Measurements from ENCODE around the gene LGR6. TPM values are rescaled to one million over a fixed set of nuclear protein-coding genes. Genes with fewer than 3 reads are reported as not detected.
"Not testable (repeated sequence)": the region's sequence is repeated elsewhere in the genome, so short reads cannot be mapped to it uniquely, and the experiment has no call there.

LGR6 gene
- total RNA-seq, 1 experiment from 2014 or later = 0.23 TPM

DNA sequence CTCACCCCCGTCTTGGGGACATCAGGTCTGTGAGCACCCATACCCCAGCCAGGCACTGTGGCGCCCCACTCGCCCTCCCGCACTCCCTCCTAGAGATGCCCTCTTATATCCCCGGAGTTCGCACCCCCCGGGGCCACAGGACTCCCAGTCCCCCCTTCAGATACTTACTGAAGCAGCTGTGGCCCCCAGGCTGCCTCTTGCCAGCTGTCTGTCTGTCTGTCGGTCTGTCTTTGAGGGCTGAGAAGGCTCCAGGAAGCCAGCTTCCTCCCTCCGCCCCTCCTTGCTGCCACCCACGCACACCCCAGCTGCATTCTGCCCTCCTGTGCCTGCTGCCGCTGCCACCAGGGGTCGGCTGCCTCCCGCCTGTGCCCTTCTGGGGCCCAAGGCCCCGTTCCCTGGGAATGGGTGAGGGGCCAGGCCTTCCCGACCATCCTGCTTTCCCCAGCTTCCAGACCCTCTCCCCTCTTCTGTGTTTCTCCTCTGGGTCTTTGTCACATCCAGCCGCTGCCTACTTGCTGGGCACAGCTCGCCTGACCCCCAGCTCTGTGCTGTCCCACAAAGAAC lies 33.1 kb upstream of the LGR6 start, which contains the start of gene PTPN7:
PTPN7 (minus strand) TSS at position 226 of the 564 bp plus-strand sequence. CDS start 1,200 bp downstream, outside the sequence.
- DNase-seq (ENCODE audit: low read depth) = peak; percentile 55

DNA sequence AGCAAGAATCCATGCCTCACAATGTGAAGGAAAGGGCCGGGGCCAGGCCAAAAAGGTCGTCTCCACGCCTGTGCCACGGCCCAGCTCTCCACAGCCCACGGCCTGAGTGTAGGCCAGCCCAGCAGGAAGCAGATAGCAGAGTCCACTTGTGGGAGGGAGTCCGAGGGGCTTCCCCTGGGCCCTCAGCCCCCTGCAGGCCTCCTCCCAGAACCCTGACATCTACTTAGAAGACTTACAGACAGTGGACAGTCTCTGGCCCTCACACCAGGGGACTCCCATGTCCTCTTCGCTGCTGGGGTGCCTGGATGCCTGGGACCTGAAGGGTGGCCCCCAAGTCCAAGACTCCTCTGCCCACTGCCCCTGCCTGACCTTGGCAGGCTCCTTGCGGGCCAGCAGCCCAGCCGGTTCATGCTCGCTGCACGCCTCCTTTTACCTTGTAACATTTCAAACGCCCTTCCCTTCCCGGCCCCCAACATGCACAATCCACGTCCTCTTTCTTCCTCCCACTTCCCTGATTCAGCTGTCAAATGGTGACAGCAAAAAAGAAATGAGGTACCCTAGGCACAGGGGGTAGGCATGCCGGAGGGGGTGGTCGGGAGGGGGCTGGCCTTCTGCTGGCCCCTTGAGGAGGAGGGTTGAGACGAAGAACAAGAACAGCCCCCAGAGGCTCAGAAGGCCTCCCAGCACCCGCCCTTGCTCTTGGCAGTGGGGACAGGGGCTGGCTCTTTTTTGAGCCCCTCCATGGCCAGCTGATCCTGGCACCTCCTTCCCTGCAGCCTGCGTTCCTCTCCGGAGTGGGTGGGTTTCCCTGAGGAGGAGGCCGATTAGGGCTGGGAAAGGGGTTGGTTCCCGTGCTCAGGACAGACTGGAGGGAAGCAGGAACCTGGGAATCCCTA lies 32.2 kb upstream of the LGR6 start:
- no peak for DNase-seq (ENCODE audit: low read depth)

DNA sequence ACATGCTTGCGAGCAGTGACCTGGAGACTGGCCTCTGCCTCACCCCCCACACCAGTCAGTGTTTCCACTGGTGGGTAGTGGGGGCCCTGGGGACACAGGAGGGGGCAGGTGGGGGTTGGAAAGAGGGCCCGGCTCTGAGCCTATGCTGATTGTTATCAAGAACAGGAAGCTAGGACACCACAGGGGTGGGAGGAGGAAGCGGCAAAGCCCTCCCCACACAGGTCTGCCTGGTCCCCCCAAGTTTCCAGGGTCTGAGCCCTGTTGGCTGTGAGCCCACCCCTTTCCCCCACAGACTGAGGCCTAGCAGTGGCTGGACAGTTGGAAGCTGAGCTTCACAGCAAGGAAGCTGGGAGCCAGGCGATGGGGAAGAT lies 31.6 kb upstream of the LGR6 start:
- DNase-seq (ENCODE audit: low read depth) = no peak

DNA sequence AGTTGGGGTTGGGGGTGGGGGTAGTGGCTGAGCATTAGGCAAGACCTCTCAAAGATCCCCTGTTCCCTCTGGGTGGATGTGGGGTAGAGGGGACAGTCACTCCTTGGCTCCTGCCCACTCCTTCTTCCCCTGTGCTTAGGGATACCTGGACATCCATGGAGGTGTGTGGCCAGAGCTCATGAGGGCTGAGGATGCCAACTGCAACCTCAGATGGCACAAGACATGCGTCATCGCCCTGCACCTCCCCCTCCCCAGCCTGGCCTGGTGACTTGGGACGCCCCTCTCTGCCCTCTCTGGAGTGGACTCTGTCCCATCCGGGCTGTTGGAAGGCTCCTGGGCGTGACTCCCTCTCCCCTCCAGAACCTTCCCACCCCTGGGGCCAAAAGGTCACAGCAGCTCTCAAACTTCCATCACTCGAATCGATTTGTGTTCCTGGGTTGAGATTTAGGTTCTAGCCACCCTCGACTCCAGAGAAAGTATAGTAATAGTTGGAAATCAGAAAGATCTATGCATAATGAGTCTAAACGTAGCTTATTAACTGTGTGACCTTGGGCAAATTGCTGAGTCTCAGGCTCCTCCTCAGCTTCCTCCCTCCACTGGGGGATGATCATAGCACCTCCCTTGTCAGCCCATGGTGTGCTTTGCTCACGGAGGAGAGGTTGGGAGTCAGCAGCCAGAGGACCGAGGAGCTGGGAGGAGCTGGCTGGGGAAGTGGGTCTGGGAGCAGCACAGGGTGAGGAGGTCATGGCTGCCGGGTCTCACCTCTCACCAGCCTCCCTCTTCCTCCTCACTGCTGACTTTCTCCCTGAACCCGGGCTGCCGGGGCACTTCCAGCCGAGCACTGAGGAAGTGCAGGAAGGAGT lies 30.9 kb upstream of the LGR6 start:
- DNase-seq (ENCODE audit: low read depth) = no peak

DNA sequence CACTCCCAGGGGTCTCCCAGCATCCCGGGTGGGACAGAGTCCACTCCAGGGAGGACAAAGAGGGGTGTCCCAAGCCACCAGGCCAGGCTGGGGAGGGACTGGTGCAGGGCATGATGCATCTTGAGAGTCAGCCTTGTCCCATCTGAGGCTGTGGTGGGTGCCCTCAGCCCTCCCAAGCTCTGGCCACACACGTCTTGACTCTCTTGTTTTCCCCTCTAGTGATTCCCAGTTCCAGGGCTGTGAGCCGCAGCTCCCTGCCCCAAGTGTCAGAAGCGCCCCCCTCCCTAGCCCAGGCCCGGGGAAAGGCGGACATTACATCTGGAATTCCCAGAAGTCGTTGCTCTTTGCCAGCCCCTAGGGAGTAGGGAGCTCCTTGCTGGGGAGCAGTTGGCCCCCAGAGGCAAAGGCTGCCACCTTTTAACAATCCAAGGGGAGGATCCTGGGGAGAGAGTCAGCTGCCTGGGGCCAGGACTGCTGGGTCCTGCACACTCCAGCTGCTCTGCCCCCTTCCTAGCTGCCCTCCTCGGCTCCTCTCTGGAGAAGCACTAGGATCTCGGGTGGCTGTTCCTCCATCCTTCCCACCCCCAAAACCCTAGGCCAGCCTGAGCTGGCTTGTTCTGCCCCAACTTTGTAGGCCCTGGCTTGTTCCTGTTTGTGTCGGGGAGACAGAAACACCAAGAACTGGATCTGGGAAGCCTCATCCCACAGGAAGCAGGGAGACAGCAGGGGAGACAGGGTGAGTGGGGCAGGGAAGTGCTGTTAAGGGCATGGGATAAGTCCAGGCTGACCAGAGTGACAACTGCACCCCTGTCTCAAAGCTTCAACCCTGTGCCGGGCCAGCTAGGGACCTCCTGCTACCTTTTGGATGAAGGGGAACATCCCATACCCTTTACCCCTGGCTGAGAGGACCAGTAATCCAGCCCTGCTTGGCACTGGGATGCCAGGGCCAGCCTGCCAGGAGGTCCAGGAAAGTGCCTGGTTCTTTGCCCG lies 30.0 kb upstream of the LGR6 start:
- no peak for DNase-seq (ENCODE audit: low read depth)

DNA sequence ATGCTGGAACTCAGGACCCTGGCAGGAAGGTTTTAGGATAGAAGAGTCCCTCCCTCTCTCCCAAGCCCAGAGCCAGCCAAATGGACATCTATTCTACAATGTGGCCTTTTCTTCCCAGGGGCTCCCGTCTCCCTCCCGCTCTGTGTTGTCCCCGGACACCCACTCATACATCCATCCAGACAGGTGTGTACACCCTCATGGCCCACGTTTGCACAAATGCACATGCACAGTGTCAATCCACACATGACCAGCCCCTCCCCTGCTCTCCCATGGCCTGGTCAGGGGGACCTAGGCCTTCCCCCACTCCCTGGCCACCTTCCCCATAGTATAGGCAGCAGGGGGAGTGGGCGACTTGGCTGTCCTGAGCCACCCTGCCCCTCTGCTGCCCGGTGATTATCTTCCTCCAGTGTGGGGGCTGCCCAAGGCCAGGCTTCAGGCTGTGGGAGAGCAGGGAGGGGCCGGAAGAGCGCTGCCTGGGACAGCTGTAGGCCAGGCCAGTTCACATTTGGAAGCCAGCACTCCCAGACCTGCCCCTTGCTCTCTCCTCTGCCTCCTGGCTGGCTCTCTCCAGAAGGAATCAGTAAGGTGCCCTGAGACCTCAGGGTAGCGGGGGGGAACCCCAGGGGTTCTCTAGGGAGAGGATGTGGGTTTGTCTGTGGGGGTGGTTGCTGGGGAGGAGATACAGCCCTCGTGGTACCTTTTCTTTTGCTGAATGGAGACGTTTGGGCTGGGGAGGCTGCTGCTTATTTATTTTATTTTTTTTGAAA lies 29.1 kb upstream of the LGR6 start:
- DNase-seq (ENCODE audit: low read depth) = no peak

DNA sequence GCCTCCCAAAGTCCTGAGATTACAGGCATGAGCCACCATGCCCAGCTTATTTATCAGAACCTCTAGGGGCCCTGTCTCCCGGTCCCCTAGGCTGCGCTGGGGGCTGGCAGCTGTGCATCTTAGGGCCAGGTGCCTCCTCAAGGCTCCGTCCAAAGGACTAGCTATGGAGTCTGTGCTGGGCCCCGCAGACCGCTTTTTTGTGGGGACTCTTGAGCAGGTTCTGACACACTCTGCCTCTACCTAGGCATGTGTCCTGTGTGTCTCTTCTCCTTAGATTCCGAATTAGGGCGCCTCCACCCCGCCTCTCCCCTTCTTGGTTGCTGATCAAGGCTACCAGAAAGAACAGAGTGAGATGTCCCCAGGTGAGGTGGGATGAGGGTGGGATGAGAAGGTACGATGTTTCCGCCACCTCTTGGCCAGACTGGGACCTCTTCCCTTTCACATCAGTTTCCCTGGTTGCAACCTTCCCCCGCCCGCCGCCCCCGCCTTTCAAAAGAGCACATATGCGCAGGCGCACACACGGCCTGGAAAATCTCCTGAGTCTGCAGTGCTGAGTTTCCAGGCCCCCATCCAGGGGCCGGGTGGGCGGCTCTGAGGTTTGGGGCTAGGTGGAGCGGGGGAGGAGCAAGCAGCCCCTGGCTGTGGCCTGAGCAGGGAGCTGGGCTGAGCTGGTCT lies 28.2 kb upstream of the LGR6 start:
- no peak for DNase-seq (ENCODE audit: low read depth)

DNA sequence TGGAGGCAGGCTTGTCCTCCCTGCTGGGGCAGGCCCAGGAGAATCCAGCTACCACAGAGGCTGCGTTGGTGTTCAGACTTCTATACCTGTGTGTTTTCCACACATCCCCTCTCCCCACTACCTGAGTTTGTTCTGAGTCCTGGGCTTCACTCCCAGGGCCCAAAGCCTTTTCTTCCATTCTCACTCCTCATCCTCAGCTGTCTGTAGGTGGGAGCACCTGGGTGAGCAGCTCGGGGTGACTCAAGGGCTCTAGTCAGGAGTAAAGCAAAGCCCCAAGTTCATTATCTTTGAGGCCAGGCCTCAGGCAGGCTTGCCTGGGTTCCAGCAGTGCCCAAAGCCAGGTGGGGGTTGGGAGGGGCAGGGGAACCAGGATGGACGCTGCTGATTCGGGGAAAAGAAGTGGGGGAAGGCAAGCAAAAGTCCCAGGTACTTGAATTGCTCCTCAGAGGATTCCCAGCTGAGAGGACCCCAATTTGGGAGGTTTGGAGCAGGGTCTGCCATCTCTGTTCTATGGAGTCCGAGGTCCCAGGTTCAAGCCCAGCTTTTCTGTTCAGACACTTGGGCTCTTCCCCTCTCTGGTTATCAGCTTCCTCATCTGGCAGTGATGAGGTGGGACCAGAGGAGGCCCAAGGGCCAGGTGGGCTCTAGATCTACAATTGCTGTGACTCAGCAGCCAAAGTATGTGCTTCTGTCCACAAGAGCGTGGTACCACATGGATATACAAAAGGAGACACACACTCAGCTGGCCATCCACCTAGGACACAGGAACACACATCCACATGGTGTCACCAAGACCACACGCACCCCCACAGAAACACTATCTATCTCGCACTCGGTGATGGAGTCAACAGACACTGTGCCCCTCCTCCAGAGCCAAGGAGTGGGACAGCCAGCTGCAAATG lies 27.4 kb upstream of the LGR6 start:
- no peak for DNase-seq (ENCODE audit: low read depth)

DNA sequence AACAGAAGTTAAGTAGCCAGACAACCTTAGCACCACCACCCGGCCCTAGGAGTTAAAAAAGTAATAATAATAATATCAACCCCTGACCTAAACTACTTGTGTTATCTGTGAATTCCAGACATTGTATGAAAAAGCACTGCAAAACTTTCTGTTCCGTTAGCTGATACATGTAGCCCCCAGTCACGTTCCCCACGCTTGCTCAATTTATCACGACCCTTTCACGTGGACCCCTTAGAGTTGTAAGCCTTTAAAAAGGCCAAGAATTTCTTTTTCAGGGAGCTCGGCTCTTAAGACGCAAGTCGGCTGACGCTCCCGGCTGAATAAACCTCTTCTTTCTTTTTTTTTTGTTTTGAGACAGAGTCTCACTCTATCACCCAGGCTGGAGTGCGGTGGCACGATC lies 26.5 kb upstream of the LGR6 start:
- DNase-seq (ENCODE audit: low read depth) = not testable (repeated sequence)

DNA sequence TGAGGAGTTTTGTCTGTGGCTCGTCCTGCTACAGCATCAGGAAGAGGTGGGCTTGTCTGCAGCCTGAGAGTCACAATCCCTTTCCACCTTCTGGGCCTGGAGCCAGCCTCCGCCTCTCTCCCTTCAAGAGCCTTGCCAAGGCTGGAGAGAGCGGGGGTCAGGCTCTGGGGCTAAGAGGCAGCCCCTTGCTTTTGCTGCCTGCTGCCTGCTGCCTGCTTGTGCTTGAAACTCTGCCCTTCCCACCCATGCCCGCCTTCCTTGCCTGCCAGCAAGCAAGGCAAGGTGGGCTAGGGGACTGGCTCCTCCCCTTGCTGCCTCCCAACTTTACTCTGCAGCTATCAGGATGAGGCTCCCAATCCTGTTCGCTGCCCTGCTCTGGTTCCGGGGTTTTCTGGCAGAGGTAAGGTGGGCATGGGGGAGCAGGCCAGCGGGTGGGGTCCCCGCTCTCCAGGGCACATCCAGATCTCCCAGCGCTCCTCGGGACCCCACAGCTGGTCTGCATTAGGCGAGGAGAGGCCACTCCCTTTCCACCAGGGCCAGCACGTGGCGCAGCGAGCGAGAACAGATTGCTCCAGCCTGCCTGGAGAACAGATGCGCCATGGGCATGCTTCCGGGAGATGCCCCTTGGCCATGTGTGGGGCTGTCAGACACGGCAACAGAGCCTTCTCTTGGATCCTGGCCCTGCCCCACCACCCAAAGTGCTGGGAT lies 25.7 kb upstream of the LGR6 start:
- DNase-seq (ENCODE audit: low read depth) = no peak

DNA sequence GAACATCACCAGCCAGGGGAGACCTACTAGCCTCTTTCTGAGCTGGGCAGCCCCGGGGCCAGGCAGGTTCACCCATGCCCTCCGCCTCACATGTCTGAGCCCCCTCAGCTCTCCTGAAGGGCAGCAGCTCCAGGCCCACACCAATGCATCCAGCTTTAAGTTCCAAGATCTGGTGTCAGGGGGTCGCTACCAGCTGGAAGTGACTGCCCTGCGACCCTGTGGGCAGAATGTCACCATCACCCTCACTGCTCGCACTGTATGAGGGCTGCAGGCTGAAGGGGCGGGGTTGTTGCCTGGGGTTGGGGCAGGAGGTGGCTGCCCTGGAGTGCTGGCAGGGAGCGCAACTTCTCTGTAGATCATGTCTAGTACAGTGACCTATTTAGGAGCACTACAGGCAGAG lies 24.7 kb upstream of the LGR6 start:
- no peak for DNase-seq (ENCODE audit: low read depth)

DNA sequence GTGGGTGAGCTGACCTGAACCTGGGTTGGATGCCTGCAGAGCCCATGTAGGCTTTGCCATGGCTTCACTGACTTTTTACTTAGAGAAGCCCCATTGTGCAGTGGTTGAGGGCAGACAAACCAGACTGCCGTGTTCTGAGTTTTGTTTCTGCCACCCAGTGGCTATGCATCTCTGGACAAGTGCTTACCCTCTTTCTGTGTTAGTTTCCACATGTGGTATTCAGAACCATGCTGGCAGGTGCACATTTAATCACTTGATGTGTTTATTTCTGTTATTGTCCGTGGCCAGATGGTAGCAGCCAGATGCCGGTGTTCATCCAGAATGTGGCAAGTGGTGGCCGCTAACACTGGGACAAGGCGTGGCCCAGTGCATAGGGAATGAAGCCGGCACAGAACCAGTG lies 22.9 kb upstream of the LGR6 start:
- no peak for DNase-seq (ENCODE audit: low read depth)

DNA sequence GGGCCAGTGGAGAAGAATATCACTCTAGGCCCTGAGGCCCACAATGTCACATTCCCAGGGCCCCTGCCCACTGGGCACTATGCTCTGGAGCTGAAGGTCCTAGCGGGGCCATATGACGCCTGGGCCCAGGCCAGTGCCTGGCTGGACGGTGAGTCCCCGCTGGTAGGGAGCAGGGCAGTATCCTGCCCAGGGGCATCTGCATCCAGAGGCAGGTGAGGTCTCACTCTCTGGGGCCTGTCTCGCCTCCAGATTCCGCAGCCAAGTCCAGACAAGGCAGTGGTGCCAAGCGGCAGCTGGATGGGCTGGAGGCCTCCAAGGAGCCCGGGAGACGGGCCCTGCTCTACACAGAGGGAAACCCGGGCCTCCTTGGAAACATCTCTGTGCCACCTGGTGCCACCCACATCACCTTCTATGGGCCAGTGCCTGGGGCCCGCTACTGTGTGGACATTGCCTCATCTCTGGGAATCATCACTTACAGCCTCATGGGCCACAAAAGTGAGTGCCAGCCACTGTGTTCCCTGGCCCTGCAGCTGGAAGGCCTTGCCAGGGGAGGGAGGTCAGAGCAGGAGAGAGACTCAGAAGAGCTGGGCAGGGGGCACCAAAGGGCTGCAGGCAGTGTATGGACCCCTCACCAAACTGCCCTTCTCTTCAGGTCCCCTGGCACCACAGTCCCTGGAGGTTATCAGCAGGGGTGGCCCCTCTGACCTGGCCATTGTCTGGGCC lies 22.1 kb upstream of the LGR6 start:
- DNase-seq (ENCODE audit: low read depth) = no peak

DNA sequence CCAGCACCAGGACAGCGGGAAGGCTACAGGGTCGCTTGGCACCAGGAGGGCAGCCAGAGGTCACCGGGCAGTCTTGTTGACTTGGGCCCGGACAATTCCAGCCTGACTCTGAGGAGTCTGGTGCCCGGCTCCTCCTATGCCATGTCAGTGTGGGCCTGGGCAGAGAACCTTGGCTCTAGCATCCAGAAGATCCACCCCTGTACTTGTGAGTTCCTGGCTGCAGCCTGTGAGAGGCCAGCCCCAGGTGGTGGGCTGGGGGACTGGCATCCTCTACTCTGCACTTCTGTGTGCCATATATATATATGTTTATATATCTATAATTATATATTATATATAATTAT lies 21.6 kb upstream of the LGR6 start:
- no peak for DNase-seq (ENCODE audit: low read depth)

DNA sequence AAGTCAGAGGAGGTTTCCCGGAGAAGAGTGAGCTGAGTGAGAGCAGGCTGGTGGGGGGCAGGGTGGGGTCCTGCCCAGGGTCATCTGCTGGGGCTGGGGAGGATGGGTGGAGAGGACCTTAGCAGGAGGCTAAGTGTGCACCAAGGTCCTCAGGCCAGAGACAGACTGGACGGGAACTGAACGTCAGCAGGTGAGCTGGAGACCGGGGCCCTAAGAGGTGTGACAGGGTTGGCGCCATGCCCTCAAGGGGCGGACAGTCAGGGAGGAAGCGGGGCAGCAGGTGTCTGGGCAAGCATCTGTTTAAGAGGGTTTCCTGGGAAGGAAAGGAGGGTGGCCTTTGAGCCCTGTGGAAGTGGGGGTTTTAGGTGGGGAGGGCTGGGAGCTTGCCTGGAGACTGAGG lies 19.6 kb upstream of the LGR6 start:
- no peak for DNase-seq (ENCODE audit: low read depth)

DNA sequence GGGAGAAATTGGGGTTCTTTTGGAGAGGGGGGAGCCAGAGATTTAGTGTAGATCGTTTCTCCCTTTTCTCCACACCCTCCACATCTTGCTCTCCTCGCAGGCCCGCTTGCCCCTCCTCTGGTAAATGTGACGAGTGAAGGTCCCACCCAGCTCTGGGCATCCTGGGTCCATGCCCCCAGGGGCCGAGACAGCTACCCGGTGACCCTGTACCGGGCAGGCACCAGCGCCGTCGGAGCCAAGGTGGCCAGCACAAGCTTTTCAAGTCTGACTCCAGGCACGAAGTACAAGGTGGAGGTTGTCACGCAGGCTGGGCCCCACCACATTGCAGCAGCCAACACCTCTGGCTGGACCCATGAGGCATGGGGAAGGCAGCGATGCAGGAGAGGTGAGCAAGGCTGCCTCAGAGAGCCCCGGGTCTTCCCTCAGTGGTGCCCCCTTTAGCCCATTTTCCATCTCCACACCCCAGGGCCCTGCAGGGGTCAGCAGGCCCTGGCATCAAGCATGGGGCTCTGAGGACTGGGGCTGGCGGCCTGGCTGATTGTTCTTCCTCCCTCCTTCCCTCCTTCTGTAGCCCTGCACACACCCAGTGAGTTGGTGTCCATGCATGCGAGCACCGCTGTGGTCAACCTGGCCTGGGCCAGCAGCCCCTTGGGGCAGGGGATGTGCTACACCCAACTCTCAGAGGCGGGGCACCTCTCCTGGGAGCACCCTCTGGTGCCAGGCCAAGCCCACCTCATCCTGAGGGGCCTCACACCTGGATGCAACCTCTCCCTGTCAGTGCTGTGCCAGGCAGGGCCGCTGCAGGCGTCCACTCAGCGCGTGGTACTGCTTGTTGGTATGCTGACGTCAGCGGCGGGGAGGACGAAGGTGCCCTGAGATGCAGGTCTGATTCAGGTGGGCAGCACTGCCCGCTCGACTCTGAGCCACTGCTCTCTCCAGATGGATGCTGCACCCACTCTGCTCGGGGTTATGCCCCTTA lies 16.4 kb upstream of the LGR6 start:
- DNase-seq (ENCODE audit: low read depth) = no peak

Measured in Daoy (cell line).